ENCODE data around the gene FAM20A. TPM values are rescaled to one million over a fixed set of nuclear protein-coding genes. Genes with fewer than 3 reads are reported as not detected.
"Not testable (repeated sequence)": the region's sequence is repeated elsewhere in the genome, so short reads cannot be mapped to it uniquely, and the experiment has no call there.

Gene FAM20A
- total RNA-seq, 2 donors from 2014 or later, result under 0.01 to 1.3 TPM

- H3K27me3 ChIP-seq, result no peaks in the 10 kb centered on the region
- no peak for DNase-seq
- no peak for ATAC-seq
- no peak overlapping the region for H3K4me3 ChIP-seq
- intact Hi-C loops (cut with DNase I), result no loop called here
- 84 to 93% methylated on average over 4 to 9 of the region's 9 CpGs for WGBS, 2 donors
- peaks cover 0 to 7% of the 10 kb centered on the region in 2 donors for H3K36me3 ChIP-seq (replicated peaks in 1 of 2; ENCODE audit: insufficient read depth in 1 of 2, low read depth in 2 of 2)
- H3K9me3 ChIP-seq, result no peaks in the 10 kb centered on the region
- H3K27ac ChIP-seq, result no peak overlapping the region
- TF ChIP-seq CTCF (IDR thresholded peaks at IDR 0.05) (no peak), POLR2A (IDR thresholded peaks at IDR 0.05) (no peak)
- H3K4me1 ChIP-seq, result peaks cover 30% of the 10 kb centered on the region
Measured at GRCh38 chr17:68518063-68518815, 82.9 kb downstream of the FAM20A start.

- H3K27me3 ChIP-seq; H3K4me3 ChIP-seq; ATAC-seq; intact Hi-C loops (cut with DNase I); H3K9me3 ChIP-seq; H3K27ac ChIP-seq; DNase-seq; H3K36me3 ChIP-seq (replicated peaks in 1 of 2; ENCODE audit: insufficient read depth in 1 of 2, low read depth in 2 of 2): not testable (repeated sequence)
- H3K4me1 ChIP-seq, result peaks cover 30% of the 10 kb centered on the region
- 91 to 100% methylated on average over 1 to 3 of the region's 3 CpGs for WGBS, 2 donors
Measured at GRCh38 chr17:68517605-68518004, 83.6 kb downstream of the FAM20A start.

GRCh38 chr17:68516732-68517131, 84.4 kb downstream of the FAM20A start:
- ATAC-seq (no peak), DNase-seq (no peak)
- Histone ChIP-seq H3K27me3 (no peaks in the 10 kb centered on the region), H3K4me1 (peaks cover 30% of the 10 kb centered on the region), H3K36me3 (replicated peaks in 1 of 2; ENCODE audit: insufficient read depth in 1 of 2, low read depth in 2 of 2) (peaks cover 0 to 7% of the 10 kb centered on the region in 2 donors), H3K9me3 (no peaks in the 10 kb centered on the region), H3K4me3 (no peak overlapping the region), H3K27ac (no peak overlapping the region)
- 62 to 82% methylated on average over 1 of the region's 1 CpG for WGBS, 2 donors
- no peak for TF ChIP-seq POLR2A (IDR thresholded peaks at IDR 0.05)
- no peak for TF ChIP-seq CTCF (IDR thresholded peaks at IDR 0.05)
- intact Hi-C loops (cut with DNase I), result no loop called here

- Histone ChIP-seq H3K4me1 (peaks cover 37% of the 10 kb centered on the region), H3K9me3 (no peaks in the 10 kb centered on the region), H3K27me3 (no peaks in the 10 kb centered on the region), H3K36me3 (replicated peaks in 1 of 2; ENCODE audit: insufficient read depth in 1 of 2, low read depth in 2 of 2) (peaks cover 0 to 7% of the 10 kb centered on the region in 2 donors), H3K4me3 (no peak overlapping the region), H3K27ac (peak overlapping the region in 3 of 4 donors; percentile 19 to 55 (median 26))
- no peak for TF ChIP-seq CTCF (IDR thresholded peaks at IDR 0.05)
- 54 to 62% methylated on average over 15 of the region's 15 CpGs for WGBS, 2 donors
- ATAC-seq, result no peak
- DNase-seq, result no peak
- intact Hi-C loops (cut with DNase I), result no loop called here
Measured at GRCh38 chr17:68514831-68515635, 86.1 kb downstream of the FAM20A start.

GRCh38 chr17:68513932-68514331, 87.2 kb downstream of the FAM20A start:
- Histone ChIP-seq H3K4me1 (peaks cover 33% of the 10 kb centered on the region), H3K9me3 (no peaks in the 10 kb centered on the region), H3K27me3 (no peaks in the 10 kb centered on the region), H3K4me3 (no peak overlapping the region), H3K36me3 (replicated peaks in 1 of 2; ENCODE audit: insufficient read depth in 1 of 2, low read depth in 2 of 2) (peaks cover 0 to 7% of the 10 kb centered on the region in 2 donors), H3K27ac (peak overlapping the region in 1 of 4 donors; percentile 93)
- WGBS, 2 donors, result 16 to 19% methylated on average over 3 of the region's 3 CpGs
- intact Hi-C loops (cut with DNase I), result no loop called here
- ATAC-seq (no peak), DNase-seq (no peak)
- TF ChIP-seq CTCF (IDR thresholded peaks at IDR 0.05) (no peak), POLR2A (IDR thresholded peaks at IDR 0.05) (no peak)
